ENCODE data around the gene SCAI.
A peak's percentile ranks its signal among the peaks of the same experiment; 100 is the strongest.

Gene SCAI

GRCh38 chr9:124941679-124942561, 201.4 kb downstream of the SCAI start:
- TF ChIP-seq CTCF (IDR thresholded peaks at IDR 0.05; ENCODE audit: insufficient read depth, low read length, missing control alignments) = no peak
- CTCF ChIA-PET = interaction anchor here (1.2 kb wide), 1 partner anchor 202 kb away, joined by 4 read pairs; the partner anchor contains the start of gene SCAI
- no peak for DNase-seq (ENCODE audit: low read depth, low spot score)
- peak overlapping the region; percentile 77 for H3K4me3 ChIP-seq (ENCODE audit: low read depth, low read length)
- POLR2A ChIA-PET = interaction anchor here (0.8 kb wide), 1 partner anchor 12 kb away, joined by 5 read pairs; no protein-coding TSS in a partner anchor

GRCh38 chr9:124940894-124941678, 202.2 kb downstream of the SCAI start, which contains the start of gene GOLGA1:
Gene GOLGA1, minus strand, starts transcription at chr9:124941083. Its CDS starts 2,372 bp downstream, at chr9:124938711.
- TF ChIP-seq CTCF (IDR thresholded peaks at IDR 0.05; ENCODE audit: insufficient read depth, low read length, missing control alignments) = no peak
- ChIA-PET POLR2A (interaction anchor here (0.6 to 0.8 kb wide), 2 partner anchors 13 to 185 kb away, joined by 3 to 5 read pairs; no protein-coding TSS in a partner anchor), CTCF (interaction anchor here (1.2 kb wide), 1 partner anchor 203 kb away, joined by 4 read pairs; the partner anchor contains the start of gene SCAI)
- peak within 1 kb of the TSS; percentile 77 for H3K4me3 ChIP-seq (ENCODE audit: low read depth, low read length)
- DNase-seq (ENCODE audit: low read depth, low spot score) = no peak

- TF ChIP-seq CTCF (IDR thresholded peaks at IDR 0.05; ENCODE audit: insufficient read depth, low read length, missing control alignments) = no peak
- ChIA-PET POLR2A (no interaction called here), CTCF (interaction anchor here (1.5 kb wide), 1 partner anchor 79 kb away, joined by 3 read pairs; no protein-coding TSS in a partner anchor)
- peak overlapping the region; percentile 77 for H3K4me3 ChIP-seq (ENCODE audit: low read depth, low read length)
- DNase-seq (ENCODE audit: low read depth, low spot score) = no peak
Observed at GRCh38 chr9:124940521-124940893, 202.8 kb downstream of the SCAI start.

- DNase-seq (ENCODE audit: low read depth, low spot score) = no peak
- ChIA-PET CTCF (interaction anchor here (1.5 kb wide), 1 partner anchor 79 kb away, joined by 3 read pairs; no protein-coding TSS in a partner anchor), POLR2A (no interaction called here)
- TF ChIP-seq CTCF (IDR thresholded peaks at IDR 0.05; ENCODE audit: insufficient read depth, low read length, missing control alignments) = no peak
- peak overlapping the region; percentile 77 for H3K4me3 ChIP-seq (ENCODE audit: low read depth, low read length)
Observed at GRCh38 chr9:124939944-124940343, 203.4 kb downstream of the SCAI start.

- TF ChIP-seq CTCF (IDR thresholded peaks at IDR 0.05; ENCODE audit: insufficient read depth, low read length, missing control alignments) = no peak
- ChIA-PET CTCF (interaction anchor here (1.1 to 2.3 kb wide), 3 partner anchors 28 to 212 kb away, joined by 3 to 9 read pairs (median 3); no protein-coding TSS in a partner anchor), POLR2A (interaction anchor here (0.6 kb wide), 1 partner anchor 20 kb away, joined by 3 read pairs; no protein-coding TSS in a partner anchor)
- peak; percentile 31 for DNase-seq (ENCODE audit: low read depth, low spot score)
- H3K4me3 ChIP-seq (ENCODE audit: low read depth, low read length) = no peak overlapping the region
Observed at GRCh38 chr9:124934290-124934689, 209.0 kb downstream of the SCAI start.
